IPS-NIHi11 (cell line): ENCODE measurements around the gene AK8.

Experiments
- DNase-seq: peaks from one replicate; pipeline ENCODE4 v3.0.0; 2012; ENCODE audit warnings: mixed read lengths, low spot score

The AK8 gene

DNA sequence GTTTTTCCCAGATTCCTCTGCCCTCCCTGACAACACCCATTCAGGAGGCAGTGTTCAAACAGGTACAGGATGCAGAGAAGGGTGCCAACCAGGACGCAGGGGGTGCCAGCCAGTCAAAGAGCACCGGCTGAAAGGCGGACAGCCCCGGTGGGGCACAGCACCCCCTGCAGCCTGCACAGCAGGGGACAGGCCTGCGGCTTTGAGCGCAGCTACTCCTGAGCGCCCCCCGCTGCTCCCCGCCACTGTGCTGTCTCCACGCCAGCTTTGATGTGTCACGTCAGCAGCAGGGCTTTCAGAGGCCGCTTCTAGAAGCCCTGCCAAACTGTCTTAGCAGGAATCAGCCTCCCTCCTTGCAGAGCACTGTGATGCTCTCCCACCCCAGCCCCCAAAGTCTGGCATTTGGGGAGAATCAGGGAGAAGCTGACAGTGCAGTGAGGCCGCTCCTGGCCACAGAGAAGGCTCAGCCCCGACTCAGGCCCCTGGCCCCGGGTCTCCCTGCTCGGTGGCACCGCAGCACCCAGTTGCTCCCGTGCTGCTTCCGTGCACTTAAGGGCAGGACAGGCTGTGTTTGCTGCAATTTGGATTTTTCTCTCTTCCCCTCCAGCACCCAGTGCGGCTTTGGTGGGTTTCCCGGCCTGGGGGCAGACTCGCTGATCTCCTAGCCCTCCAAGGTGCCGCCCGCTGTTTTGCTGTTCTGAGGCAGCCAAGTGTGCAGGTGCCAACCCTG lies 20.3 kb downstream of the AK8 start:
- peak; percentile 59 for DNase-seq

DNA sequence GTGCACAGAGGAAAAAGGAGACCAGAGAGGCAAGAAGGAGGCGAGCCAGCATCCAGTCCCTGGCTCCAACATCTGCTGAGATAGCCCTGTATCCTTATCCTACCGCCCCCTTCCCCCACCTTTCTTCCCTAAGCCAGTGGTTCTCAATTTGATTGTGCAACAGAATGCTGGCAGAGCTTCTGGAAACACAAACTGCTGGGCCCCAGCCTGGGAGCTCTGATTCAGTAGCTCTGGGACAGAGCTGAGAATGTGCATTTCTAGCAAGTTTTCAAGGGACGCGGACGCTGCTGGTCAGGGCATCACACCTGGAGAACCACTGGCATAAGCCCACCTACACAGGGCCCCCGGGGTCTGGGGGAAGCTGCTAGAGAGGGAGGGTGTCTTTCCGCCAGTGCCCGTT lies 21.1 kb downstream of the AK8 start:
- DNase-seq, result no peak

DNA sequence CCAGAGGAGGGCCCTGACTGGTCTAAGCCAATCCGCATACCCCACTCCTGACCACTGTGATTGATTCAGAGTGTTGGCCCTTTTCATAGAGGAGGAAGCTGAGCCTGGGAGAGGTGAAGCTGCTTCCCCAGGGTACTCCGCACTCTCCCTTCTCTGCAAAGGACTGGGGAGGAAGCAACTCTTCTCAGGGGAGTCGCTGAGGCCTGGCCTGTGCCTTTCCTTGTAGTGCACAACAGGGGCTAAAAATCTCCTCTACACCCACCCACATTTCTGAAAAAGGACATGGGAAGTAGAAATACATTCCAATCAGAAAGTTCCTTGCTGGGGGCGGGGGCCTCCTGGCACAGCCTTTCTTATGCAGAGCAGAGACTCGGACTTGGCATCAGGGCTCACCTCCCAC lies 22.2 kb downstream of the AK8 start:
- DNase-seq, result no peak

DNA sequence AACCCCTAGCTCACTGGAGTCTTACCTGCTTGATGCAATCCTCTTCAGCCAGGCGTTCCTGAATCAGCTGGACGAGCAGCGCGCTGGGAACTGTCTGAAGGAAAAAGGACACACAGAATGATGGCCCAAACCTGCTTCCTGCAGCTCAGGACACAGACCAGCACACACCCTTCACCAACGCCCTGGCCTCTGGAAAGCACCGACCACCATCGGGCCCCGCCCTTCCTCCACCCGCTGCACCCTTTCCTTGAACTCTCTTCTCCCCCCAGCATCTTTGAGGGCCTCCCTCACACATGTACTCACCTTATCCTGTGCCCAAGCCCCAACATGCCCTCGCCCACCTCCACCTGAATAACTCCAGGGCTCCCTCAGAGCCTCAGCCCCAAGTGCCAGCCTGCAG lies 23.3 kb downstream of the AK8 start:
- DNase-seq, result no peak

DNA sequence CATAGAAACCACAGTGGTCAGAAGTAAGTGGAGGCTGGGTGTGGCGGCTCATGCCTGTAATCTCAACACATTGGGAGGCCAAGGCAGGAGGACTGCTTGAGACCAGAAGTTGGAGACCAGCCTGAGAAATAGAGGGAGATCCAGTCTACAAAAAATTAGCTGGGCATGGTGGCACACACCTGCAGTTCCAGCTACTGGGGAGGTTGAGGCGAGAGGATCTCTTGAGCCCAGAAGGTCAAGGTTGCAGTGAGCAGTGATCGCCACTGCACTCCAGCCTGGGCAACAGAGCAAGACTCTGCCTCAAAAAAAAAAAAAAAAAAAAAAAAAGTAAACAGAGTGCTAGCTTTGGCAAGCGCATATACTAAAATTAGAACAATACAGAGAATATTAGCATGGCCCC lies 24.6 kb downstream of the AK8 start:
- DNase-seq, result no peak

DNA sequence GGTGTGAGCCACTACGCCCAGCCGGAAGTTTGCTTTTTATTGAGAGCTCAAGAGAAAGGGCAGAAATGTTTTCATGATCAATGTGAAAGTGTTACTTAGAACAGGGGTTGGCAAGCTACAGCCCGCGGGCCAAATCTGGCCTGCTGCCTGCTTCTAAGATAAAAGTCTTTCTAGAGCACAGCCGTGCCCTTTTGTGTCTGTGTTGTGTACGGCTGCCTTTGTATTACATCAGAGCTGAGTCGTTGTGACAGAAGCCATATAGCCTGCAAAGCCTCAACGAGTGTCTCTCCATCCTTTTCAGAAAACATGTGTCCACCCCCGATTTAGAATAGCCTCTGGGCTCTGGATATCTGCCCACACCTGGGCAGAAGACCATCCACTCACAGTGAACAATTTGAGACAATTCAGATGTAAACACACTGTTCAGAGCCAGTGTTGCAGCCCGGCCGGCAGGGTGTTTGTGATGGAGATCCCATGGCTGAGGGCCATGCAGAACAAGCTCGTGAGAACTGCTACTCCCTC lies 28.8 kb downstream of the AK8 start:
- DNase-seq, result no peak

DNA sequence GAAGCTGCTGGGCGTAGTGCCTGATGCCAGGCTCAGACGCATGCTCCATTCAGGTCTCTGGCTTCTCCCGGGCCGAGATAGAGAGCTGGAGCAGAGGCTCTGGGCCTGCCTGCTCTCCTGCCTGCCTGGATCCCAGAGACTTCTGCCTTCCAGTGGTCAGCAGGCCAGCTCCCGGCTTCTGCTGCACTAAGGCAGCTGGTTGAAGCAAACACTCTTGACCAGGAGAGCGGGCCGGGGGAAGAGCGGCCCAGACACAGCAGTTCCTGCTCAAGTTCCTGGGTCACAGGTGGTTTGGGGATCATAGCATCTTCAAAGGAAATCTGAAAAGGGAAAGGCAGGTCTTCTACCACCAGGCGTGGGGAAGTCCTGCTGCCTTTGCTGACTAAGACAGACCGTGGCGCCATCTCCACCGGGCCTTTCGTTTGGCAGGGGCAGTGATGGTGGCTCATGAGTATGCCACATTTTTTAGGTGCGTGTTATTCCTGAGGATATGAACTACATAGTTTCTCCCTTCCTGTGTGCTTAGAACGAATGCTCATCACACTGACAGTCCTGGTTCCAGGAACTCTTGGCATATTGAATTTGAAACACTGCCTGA lies 31.1 kb downstream of the AK8 start:
- no peak for DNase-seq

DNA sequence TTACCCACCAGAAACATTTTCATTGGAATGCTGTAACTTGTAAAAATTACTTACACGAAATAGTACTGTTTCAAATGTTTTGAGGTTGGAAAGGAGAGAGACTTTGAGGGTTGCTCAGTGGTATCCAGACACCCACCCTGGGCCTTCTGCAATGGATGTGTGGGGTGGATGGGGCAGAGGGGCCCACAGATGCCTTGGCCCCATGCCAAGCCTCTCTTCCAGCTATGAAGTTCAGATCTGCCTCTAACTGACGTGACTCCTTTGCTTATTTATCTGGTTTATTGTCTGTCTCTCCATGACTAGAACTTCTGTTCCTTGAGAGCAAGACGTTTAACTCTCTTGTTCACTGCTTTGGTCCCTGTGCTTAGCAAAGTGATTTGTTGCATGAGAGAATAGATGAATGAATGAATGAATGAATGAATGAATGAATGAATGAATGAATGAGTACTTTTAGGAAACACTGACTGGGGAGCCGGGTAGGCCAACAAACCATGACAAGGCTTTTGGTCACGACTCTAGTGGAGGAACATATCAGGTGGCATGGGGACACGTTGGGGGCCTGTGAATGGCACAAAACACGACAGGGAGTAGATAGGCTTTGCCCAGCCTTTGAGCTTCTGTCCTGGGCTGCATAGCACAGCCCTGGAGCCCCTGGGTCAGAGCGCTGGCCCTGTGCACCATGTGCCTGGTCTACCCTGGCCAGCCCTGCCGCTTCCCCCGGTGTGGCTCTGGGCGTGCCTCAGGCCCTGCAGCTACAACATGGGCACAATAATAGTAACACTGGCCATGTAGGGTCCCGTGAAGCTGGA lies 31.8 kb downstream of the AK8 start:
- DNase-seq, result no peak

DNA sequence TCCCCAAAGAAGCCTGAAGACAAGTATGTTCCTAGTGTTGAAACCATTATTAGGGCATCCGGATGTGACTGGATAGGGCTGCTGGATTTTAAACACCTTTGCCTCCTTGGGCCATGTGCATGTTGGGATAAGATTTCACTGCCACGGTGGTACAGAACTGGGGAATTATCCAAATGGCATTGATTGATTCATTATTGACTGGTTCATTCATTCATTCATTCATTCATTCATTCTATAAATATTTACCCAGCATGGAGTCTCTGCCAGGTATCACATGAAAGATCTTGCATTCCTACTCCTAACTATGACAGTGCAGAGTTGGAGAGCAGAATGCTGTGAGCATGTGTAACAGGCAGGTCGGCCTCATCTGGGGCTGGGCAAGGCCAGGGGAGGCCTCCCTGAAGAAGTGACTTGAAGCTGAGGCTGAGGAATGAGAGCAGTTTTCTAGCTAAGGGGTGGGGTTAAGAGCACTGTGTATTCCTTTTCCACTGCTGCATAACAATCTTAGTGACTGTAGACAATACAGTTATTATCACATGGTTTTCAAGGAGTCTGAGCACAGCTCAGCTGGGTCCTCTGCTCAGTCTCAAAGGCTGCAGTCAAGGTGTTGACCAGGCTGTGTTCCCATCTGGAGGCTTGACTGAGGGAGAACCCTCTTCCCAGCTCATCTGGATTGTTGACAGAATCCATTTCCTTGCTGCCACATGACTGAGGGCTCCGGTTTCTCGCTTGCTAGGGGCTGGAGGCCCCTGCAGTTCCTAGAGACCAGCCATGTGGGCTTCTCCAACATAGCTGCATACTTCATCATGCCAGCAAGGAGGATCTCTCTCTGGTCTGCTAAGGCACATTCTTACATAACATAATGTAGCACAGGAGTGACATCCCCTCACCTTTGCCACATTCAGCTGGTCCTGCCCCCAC lies 35.7 kb downstream of the AK8 start:
- DNase-seq, result no peak

DNA sequence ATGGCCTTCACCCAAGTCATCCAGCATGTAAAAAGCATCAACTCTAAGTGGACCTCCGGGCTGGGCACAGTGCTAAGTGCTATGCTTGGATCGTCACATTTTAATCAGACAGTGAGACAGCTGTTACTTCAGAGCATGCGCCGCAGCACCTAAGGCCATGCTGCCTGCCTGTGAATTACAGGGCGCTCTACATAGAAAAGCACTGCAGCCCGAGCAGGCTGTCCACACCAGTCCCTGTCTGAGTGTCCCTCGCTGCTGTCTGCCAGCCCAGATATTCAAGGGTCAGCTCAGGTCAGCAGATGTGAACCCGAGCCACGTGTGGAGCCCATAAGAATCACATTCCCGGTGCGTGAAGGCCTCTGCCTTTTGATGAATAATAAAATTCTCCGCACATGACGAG lies 37.1 kb downstream of the AK8 start:
- DNase-seq, result no peak

DNA sequence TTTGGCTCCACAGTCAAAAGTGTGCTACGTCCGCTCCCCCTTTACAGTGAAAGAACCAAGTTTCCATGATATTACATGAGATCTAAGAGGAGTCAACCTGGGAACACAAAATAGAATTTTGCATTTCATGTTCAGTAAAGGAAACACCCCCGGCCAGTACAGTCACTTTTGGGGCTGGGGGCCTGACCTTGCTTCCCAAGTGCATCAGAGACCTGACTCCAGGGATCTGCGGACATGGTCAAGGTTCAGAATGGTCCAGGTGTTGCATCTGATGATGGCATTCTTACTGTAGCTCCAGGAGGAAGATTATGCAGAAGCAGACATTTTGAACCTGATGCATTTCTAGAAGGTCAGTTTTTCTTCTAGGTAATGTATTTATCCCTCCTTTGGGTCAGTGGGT lies 39.8 kb downstream of the AK8 start:
- DNase-seq, result no peak

DNA sequence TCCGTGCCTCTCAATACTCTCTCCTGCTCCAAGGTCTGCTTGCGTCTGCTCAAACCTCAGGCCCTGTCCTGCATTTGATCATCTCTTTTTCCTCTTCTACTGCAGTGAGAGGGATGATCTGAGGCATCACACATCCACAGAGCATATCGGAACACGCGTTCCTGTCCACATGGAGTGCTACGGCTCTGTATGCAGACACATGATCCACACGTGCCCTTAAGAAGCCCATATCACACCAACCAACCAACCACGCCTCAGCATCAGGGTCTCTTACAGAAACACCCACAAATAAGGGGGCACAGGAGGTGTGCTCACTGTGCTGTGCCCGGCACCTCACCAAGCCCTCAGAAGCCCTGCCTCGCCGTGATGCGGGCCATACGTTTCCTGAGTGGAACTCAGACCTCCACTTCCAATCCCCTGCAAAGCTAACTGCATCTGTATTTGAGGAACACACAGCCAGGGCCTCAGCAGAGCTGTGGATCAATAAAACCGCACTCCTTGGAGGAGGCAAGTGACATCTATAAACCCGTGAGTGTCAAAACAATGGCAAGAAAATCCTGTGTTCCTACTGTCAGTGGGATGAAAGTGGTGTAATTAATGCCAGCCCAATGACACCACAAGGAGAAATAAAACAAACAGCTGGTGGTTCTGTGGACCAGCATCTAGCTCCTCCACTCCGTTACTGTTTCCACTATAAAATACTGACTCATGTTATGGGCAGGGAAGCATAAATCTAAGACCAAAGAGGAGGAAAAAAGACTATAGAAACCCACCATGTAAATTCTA lies 40.4 kb downstream of the AK8 start:
- DNase-seq, result no peak

DNA sequence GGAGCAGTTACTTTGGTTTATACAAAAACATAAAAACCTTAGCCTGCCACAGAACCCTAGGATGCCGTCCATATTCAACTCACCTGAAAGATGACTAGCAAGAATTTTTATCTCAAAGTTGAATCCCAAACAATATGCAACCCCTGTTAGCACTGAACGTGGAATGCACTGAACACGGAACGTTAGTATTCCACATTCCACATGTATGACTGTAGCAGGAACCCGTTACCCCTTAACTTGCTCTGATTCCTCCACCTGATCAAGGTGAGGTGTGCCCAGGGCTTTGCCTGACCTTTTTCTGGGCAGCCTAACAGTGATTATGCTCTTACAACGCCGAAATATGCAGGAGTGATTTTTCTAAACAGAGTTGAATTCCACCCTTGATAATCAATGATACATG lies 43.7 kb downstream of the AK8 start:
- DNase-seq, result no peak

DNA sequence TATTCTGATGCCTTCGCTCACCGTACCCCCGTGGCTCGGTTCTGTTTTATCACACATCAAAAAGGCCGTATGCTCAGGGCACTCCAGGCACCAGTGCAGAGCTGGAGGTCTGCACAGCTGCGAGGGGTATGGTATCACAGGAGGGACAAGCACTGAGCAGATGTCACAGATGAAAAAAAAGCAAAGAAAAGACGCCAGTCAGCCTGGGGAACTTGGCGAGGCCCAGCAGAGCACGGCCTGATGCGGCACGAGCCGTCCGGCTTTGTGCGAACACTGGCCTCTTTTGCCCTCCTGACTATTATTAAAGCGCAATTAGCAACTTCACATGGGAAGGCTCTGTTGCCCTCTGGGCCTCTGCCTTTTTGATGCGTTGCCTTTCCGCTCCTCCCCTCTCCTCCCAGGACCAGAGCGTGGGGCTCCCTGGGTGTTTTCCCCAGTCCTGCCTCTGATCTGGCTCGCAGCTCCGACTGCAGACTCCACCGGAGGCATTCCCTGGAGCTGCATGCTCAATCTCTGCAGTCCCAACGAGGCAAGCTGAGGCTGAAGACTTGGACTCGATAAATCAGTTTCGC lies 44.4 kb downstream of the AK8 start:
- DNase-seq, result no peak

DNA sequence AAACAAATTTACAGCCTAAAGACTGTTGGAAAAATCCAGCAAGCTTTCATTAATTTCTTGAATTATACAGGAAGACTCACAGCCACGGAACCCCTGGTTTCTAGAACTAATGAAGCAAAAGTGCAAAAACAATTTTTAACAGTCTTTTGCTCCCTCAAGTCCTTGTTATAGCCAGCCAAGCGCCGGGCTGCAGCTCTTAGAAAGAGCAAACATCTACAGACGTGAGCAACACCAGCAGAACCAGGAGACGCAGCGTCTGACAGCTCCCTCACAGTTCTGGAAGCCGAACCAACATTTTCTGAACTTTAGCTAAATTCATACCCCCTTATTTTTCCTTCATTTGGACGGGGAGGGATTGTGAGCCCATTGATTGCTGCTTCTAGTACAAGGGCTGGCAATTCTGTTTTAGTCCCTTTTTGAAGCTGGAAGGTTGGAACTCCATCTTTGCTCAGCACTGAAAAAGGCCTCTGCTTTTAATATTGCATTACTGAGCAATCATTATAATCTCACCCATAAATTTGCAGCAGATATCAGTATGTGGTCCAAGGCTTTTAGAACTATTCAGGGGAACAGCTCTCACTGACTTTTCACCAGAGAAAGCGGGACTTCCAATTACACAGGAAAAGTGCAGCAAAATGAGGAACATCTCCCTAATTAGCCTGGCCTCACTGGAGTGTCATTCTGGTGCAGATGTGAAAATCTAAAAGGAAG lies 45.8 kb downstream of the AK8 start:
- no peak for DNase-seq

DNA sequence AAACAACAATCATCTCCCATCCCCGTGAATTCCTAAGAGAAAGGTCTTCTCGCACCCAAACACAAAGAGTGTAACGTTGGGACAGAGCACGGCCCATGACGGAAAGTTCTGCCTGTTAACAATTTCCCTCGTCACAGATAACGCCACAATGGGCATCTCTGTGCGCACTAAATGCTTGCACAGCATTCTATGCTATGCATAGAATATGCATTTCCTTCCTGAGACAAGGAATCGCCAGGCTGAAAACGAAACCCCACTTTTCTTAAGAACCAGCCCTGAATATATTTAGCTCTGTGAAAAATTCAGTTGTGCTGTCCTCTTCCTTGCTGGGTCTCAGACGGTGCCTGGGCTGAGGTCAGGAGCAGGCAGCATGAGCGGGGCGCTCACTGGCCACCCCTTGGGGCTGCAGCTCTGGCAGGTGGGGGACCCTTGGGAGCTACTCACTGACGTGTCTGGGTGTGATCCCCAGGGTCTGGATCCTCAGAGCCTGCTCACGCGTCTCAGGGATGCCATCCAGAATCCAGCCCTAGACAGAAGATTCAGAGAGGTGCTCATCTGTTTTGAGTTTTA lies 49.8 kb downstream of the AK8 start:
- no peak for DNase-seq

DNA sequence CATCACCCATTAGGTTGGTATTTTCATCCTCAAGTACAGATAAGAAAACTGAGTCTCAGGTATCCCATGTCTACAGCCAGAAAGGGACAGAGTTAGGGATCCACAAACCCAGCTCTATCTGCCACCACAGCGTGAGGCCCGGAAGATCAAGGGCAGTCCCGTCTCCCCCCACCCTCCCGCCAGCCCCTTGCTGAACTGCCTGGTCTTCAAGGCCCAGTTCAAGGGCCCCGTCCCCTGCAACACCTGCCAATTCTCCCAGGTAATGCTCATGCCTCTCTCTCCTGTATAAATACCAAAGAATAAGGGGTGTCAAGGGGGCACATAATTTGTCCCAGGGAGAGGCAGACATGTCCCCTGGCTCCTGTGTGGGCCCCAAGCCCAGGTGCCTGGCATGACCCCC lies 50.7 kb downstream of the AK8 start:
- DNase-seq, result no peak

DNA sequence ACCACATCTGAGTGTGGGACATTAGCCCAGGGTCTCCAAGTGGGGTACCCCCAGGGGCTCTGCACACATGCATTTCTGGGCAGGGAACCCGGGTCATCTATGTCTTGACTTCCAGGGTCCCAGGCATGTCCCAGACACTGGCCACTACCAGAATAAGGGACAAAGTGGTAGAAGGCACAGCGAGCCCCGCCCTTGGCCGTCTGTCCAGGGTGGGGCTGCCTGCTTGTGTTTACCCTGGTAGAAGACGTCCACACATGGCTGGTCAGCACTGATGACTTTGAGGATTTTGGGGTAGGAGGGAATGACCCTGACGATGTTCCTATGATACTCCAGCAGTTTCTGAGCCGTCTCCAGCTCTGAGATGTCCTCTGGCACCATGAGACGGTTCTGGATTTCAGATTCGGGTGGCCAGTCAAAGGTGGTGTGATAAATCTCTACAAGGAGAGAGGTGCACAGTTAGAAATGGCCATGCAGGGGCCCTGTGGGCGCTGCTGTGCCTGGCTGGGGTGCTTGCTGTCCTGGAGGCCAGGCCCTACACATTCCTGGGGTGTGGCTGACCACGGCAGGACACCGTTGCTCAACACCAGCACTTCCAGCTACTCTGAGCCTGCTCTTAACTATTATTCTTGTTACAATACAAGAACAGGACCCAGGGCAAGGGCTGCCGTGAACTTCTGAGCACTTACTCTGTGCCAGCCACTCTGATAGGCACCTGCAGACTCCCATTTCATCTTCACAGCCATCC lies 51.3 kb downstream of the AK8 start:
- no peak for DNase-seq

DNA sequence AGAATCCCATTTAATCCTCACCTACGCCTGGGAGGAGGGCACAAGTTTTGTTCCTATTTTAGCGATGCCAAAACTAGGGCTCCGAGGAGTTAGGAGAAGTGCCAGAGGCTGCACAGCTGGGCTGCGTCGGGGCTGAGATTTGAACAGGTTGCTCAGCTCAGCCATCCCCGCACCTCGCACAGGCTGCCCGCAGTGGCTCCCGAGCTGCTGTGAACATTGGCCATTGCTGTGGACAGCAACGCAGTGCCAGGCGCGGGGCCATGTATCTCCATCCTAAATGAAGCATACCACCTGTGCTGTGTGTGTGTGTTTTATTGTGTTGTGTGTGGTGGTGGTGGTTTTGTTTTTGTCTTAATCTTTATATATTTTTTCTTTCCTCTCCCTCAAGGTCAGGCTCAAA lies 52.0 kb downstream of the AK8 start:
- DNase-seq, result no peak
